Measurements from ENCODE around the gene JTB.

GRCh38 chr1:153963850-153964331 is 13.6 kb downstream of the JTB start:
- TF ChIP-seq POLR2A (IDR thresholded peaks at IDR 0.05; ENCODE audit: low read length), result no peak
- TF ChIP-seq GATA1 (IDR thresholded peaks at IDR 0.05; ENCODE audit: low read depth, low read length), result no peak

Data from erythroblast (primary cell).